Mesenchymal stem cell (in vitro differentiated cells and primary cell): ENCODE data around the gene TES.

Experiments
- DNase-seq: peaks from one replicate; pipeline ENCODE4 v3.0.0-alpha.2; 2013
- H2AFZ ChIP-seq: one replicate; pipeline ENCODE4 v1.6.1; 2013; ENCODE audit warnings: low read depth, mild to moderate bottlenecking, control low read depth, inconsistent platforms, low read length, moderate library complexity
- H2AK5ac ChIP-seq: 2 replicates; pipeline ENCODE4 v1.6.1; 2013; ENCODE audit warnings: low read length, moderate library complexity, mild to moderate bottlenecking, inconsistent platforms; ENCODE audit not compliant: severe bottlenecking
- H2BK120ac ChIP-seq: one replicate; pipeline ENCODE4 v1.6.1; 2013; ENCODE audit warnings: low read depth, mild to moderate bottlenecking, inconsistent platforms, low read length, moderate library complexity
- H2BK12ac ChIP-seq, 2 experiments: one replicate each; pipeline ENCODE4 v1.6.1; 2013; ENCODE audit warnings: inconsistent platforms in 2 of 2, low read length in 2 of 2, mild to moderate bottlenecking in 2 of 2, moderate library complexity in 2 of 2, control low read depth in 1 of 2
- H2BK15ac ChIP-seq: one replicate; pipeline ENCODE4 v1.6.1; 2013; ENCODE audit warnings: mild to moderate bottlenecking, low read depth, inconsistent platforms; ENCODE audit not compliant: poor library complexity, severe bottlenecking
- H2BK5ac ChIP-seq: 2 replicates; pipeline ENCODE4 v1.6.1; 2013; ENCODE audit warnings: low read depth, mild to moderate bottlenecking, low read length, control low read depth, inconsistent platforms; ENCODE audit not compliant: poor library complexity, severe bottlenecking
- H3K14ac ChIP-seq, 2 experiments: one replicate each; pipeline ENCODE4 v1.6.1; 2013; ENCODE audit warnings: inconsistent platforms in 2 of 2, low read length in 2 of 2, control low read depth in 1 of 2, mild to moderate bottlenecking in 1 of 2, moderate library complexity in 1 of 2
- H3K18ac ChIP-seq, 2 experiments: one replicate each; pipeline ENCODE4 v1.6.1; 2013; ENCODE audit warnings: inconsistent platforms in 2 of 2, low read length in 2 of 2, control low read depth in 1 of 2, low read depth in 1 of 2, mild to moderate bottlenecking in 1 of 2
- H3K23ac ChIP-seq, 2 experiments: one replicate each; pipeline ENCODE4 v1.6.1; 2013; ENCODE audit warnings: inconsistent platforms in 2 of 2, low read length in 2 of 2, mild to moderate bottlenecking in 2 of 2, moderate library complexity in 2 of 2, control low read depth in 1 of 2
- H3K27ac ChIP-seq: 2 replicates; pipeline ENCODE4 v1.5.1; 2013; ENCODE audit warnings: mild to moderate bottlenecking, moderate library complexity, low read length, control low read depth, inconsistent platforms; ENCODE audit not compliant: poor library complexity, severe bottlenecking
- H3K27me3 ChIP-seq, 2 experiments: 2 replicates each; pipeline versions ENCODE4 v1.6.1 to v1.7.0; 2013; ENCODE audit warnings: low read length in 2 of 2, mild to moderate bottlenecking in 2 of 2, moderate library complexity in 2 of 2, control low read depth in 1 of 2, inconsistent platforms in 1 of 2; ENCODE audit not compliant: control insufficient read depth in 1 of 2, insufficient read depth in 1 of 2
- H3K36me3 ChIP-seq, 2 experiments: 2 replicates each; pipeline versions ENCODE4 v1.6.1 to v1.7.0; 2013; ENCODE audit warnings: low read length in 2 of 2, control low read depth in 1 of 2, inconsistent platforms in 1 of 2, low read depth in 1 of 2, mild to moderate bottlenecking in 1 of 2; ENCODE audit not compliant: insufficient read depth in 2 of 2, control insufficient read depth in 1 of 2
- H3K4ac ChIP-seq, 2 experiments: one replicate each; pipeline ENCODE4 v1.6.1; 2013; ENCODE audit warnings: inconsistent platforms in 2 of 2, low read length in 2 of 2, mild to moderate bottlenecking in 2 of 2, moderate library complexity in 2 of 2, control low read depth in 1 of 2, low read depth in 1 of 2
- H3K4me1 ChIP-seq: 2 replicates; pipeline ENCODE4 v1.6.1; 2013; ENCODE audit warnings: low read depth, low read length, control low read depth; ENCODE audit not compliant: control insufficient read depth, insufficient read depth
- H3K4me2 ChIP-seq: 2 replicates; pipeline ENCODE4 v1.6.1; 2013; ENCODE audit warnings: low read length, mild to moderate bottlenecking, inconsistent platforms; ENCODE audit not compliant: poor library complexity, severe bottlenecking
- H3K4me3 ChIP-seq, 2 experiments: 2 replicates each; pipeline versions ENCODE4 v1.5.1 to v1.7.0; 2013; ENCODE audit warnings: low read length in 2 of 2, mild to moderate bottlenecking in 2 of 2, control low read depth in 1 of 2, low read depth in 1 of 2; ENCODE audit not compliant: insufficient read depth in 1 of 2
- H3K79me1 ChIP-seq: replicated peaks from 2 replicates; pipeline ENCODE4 v1.6.1; 2013; ENCODE audit warnings: mild to moderate bottlenecking, control low read depth, low read length, inconsistent platforms; ENCODE audit not compliant: poor library complexity, severe bottlenecking
- H3K9ac ChIP-seq: 2 replicates; pipeline ENCODE4 v1.7.0; 2013; ENCODE audit warnings: mild to moderate bottlenecking, low read length, moderate library complexity
- H3K9me3 ChIP-seq: 2 replicates; pipeline ENCODE4 v1.7.0; 2013; ENCODE audit warnings: mild to moderate bottlenecking, low read length; ENCODE audit not compliant: control insufficient read depth
- H4K8ac ChIP-seq: one replicate; pipeline ENCODE4 v1.6.1; 2013; ENCODE audit warnings: inconsistent platforms, mild to moderate bottlenecking, low read length, moderate library complexity
- H4K91ac ChIP-seq: one replicate; pipeline ENCODE4 v1.6.1; 2013; ENCODE audit warnings: mild to moderate bottlenecking, low read length, inconsistent platforms
- WGBS: methylation state at CpG from one replicate; pipeline ENCODE4 v1.1.7; 2013; ENCODE audit warnings: mixed read lengths; 5-methylcytosine and 5-hydroxymethylcytosine counted together

Gene TES

GRCh38 chr7:116228241-116228640 is 17.9 kb downstream of the TES start:
- Histone ChIP-seq H2BK15ac (no peak overlapping the region), H3K18ac (no peak overlapping the region), H3K23ac (no peak overlapping the region), H2BK5ac (no peak overlapping the region), H3K4ac (no peak overlapping the region), H4K8ac (no peak overlapping the region), H3K4me3 (no peak overlapping the region), H2BK12ac (no peak overlapping the region), H2BK120ac (no peak overlapping the region), H2AFZ (no peak overlapping the region), H3K9ac (peak overlapping the region; percentile 64), H3K9me3 (no peaks in the 10 kb centered on the region), H3K36me3 (no peaks in the 10 kb centered on the region), H3K4me1 (peaks cover 4% of the 10 kb centered on the region), H4K91ac (no peak overlapping the region), H3K27ac (peak overlapping the region; percentile 23), H3K14ac (no peak overlapping the region), H3K79me1 (peaks cover 4% of the 10 kb centered on the region), H3K4me2 (no peak overlapping the region), H2AK5ac (no peak overlapping the region), H3K27me3 (no peaks in the 10 kb centered on the region)
- 87% methylated on average over 3 of the region's 5 CpGs for WGBS
- DNase-seq: no peak

GRCh38 chr7:116229366-116229765 is 19.0 kb downstream of the TES start:
- Histone ChIP-seq H3K4me2 (no peak overlapping the region), H2AFZ (no peak overlapping the region), H2BK15ac (no peak overlapping the region), H3K18ac (peak overlapping the region in 1 of 2 experiments; percentile 21), H4K91ac (no peak overlapping the region), H3K9me3 (no peaks in the 10 kb centered on the region), H3K23ac (no peak overlapping the region), H4K8ac (no peak overlapping the region), H3K27ac (no peak overlapping the region), H2BK12ac (no peak overlapping the region), H3K79me1 (peaks cover 6% of the 10 kb centered on the region), H3K27me3 (no peaks in the 10 kb centered on the region), H3K9ac (no peak overlapping the region), H2AK5ac (peak overlapping the region; percentile 64), H2BK5ac (no peak overlapping the region), H3K14ac (no peak overlapping the region), H3K4ac (no peak overlapping the region), H2BK120ac (peak overlapping the region; percentile 15), H3K4me3 (no peak overlapping the region), H3K4me1 (peaks cover 4% of the 10 kb centered on the region), H3K36me3 (no peaks in the 10 kb centered on the region)
- DNase-seq: no peak

DNA sequence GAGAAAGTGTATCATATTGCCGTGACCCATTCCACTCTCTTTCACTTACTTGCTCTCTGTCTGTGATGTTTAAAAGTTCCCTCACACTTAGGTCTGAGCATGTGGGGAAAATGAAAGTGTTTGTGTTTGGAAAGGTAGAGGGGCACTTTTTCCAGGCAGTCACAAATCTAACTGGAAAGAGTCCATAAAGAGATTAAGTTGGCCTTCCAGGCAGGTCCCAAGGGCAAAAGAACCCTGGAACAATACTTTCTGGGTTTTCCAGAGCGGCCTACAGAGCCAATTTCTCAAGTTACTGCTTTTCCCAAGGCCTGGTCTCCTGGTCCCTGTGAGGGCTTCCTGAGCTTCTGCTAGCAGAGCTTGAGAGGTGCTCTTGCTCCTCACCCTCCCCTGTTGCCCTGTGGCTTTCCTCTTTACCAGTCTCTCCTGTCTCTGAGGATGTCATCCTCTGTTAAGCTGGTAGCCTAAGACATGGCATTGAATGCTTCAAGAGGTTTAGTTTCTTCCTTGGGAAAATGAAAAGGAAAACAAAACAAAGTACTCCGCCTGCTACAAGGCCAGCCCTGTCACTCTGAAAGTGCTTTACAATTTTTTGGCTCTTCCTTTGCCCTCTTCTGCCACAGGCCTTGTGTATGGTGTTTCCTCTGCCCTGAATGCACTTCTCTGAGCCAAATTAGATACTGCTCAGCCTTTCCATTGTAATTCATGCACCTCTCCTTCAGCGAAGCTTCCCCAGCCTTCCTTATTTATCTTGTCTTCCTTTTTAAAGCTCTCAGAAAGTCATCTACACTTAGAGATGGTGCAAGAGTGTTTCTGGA is 20.1 kb downstream of the TES start:
- H3K27me3 ChIP-seq: no peaks in the 10 kb centered on the region
- H3K4me3 ChIP-seq: peak overlapping the region in 1 of 2 experiments; percentile 27
- 96% methylated on average over 2 of the region's 4 CpGs for WGBS
- no peak overlapping the region for H3K4me2 ChIP-seq
- no peaks in the 10 kb centered on the region for H3K9me3 ChIP-seq
- peaks cover 4% of the 10 kb centered on the region for H3K4me1 ChIP-seq
- H2BK15ac ChIP-seq: peak overlapping the region; percentile 80
- H3K18ac ChIP-seq: peak overlapping the region; percentile 29 to 54
- no peaks in the 10 kb centered on the region for H3K36me3 ChIP-seq
- peak overlapping the region in 1 of 2 experiments; percentile 80 for H3K4ac ChIP-seq
- H2BK120ac ChIP-seq: no peak overlapping the region
- peak overlapping the region; percentile 61 for H3K9ac ChIP-seq
- peak overlapping the region; percentile 34 for H2AK5ac ChIP-seq
- no peak overlapping the region for H4K91ac ChIP-seq
- DNase-seq: peak; percentile 51
- H3K14ac ChIP-seq: no peak overlapping the region
- peak overlapping the region in 1 of 2 experiments; percentile 92 for H2BK12ac ChIP-seq
- no peak overlapping the region for H3K27ac ChIP-seq
- no peak overlapping the region for H3K23ac ChIP-seq
- H4K8ac ChIP-seq: peak overlapping the region; percentile 75
- no peak overlapping the region for H2BK5ac ChIP-seq
- H3K79me1 ChIP-seq: peaks cover 8% of the 10 kb centered on the region
- no peak overlapping the region for H2AFZ ChIP-seq

GRCh38 chr7:116231543-116231942 is 21.2 kb downstream of the TES start:
- H2AFZ ChIP-seq: no peak overlapping the region
- no peak overlapping the region for H2BK120ac ChIP-seq
- H3K79me1 ChIP-seq: peaks cover 8% of the 10 kb centered on the region
- H3K27me3 ChIP-seq: no peaks in the 10 kb centered on the region
- peak overlapping the region in 1 of 2 experiments; percentile 49 for H3K4ac ChIP-seq
- peaks cover 4% of the 10 kb centered on the region for H3K4me1 ChIP-seq
- H3K27ac ChIP-seq: peak overlapping the region; percentile 26
- H3K4me3 ChIP-seq: no peak overlapping the region
- H3K9me3 ChIP-seq: no peaks in the 10 kb centered on the region
- peak overlapping the region in 1 of 2 experiments; percentile 41 for H3K14ac ChIP-seq
- no peak overlapping the region for H4K8ac ChIP-seq
- DNase-seq: no peak
- H3K36me3 ChIP-seq: no peaks in the 10 kb centered on the region
- H4K91ac ChIP-seq: no peak overlapping the region
- no peak overlapping the region for H3K4me2 ChIP-seq
- H3K18ac ChIP-seq: peak overlapping the region in 1 of 2 experiments; percentile 43
- peak overlapping the region; percentile 62 for H2AK5ac ChIP-seq
- no peak overlapping the region for H3K23ac ChIP-seq
- H3K9ac ChIP-seq: peak overlapping the region; percentile 67
- no peak overlapping the region for H2BK12ac ChIP-seq
- no peak overlapping the region for H2BK15ac ChIP-seq
- H2BK5ac ChIP-seq: peak overlapping the region; percentile 62
- WGBS: 87% methylated on average over 2 of the region's 2 CpGs
